ENCODE measurements around the gene ADGRA3.
"Not testable (repeated sequence)": the region's sequence is repeated elsewhere in the genome, so short reads cannot be mapped to it uniquely, and the experiment has no call there.

Gene ADGRA3

GRCh38 chr4:22478426-22478825, 37.4 kb downstream of the ADGRA3 start:
- DNase-seq: no peak

- no peak for DNase-seq
Observed at GRCh38 chr4:22477813-22478182, 38.1 kb downstream of the ADGRA3 start.

- no peak for DNase-seq
Observed at GRCh38 chr4:22477136-22477812, 38.6 kb downstream of the ADGRA3 start.

GRCh38 chr4:22476011-22476410, 39.9 kb downstream of the ADGRA3 start:
- DNase-seq: no peak

GRCh38 chr4:22475311-22475646, 40.6 kb downstream of the ADGRA3 start:
- DNase-seq: not testable (repeated sequence)

- no peak for DNase-seq
Observed at GRCh38 chr4:22474636-22475310, 41.1 kb downstream of the ADGRA3 start.

GRCh38 chr4:22473268-22473667, 42.6 kb downstream of the ADGRA3 start:
- no peak for DNase-seq

GRCh38 chr4:22471999-22472461, 43.8 kb downstream of the ADGRA3 start:
- DNase-seq: no peak

GRCh38 chr4:22471419-22471818, 44.4 kb downstream of the ADGRA3 start:
- no peak for DNase-seq

GRCh38 chr4:22466581-22466980, 49.3 kb downstream of the ADGRA3 start:
- DNase-seq: no peak

GRCh38 chr4:22465996-22466395, 49.9 kb downstream of the ADGRA3 start:
- DNase-seq: no peak

GRCh38 chr4:22465349-22465748, 50.5 kb downstream of the ADGRA3 start:
- DNase-seq: no peak

GRCh38 chr4:22463179-22463578, 52.7 kb downstream of the ADGRA3 start:
- DNase-seq: no peak

- DNase-seq: no peak
Observed at GRCh38 chr4:22462688-22463087, 53.2 kb downstream of the ADGRA3 start.

- DNase-seq: no peak
Observed at GRCh38 chr4:22460266-22460665, 55.6 kb downstream of the ADGRA3 start.

- no peak for DNase-seq
Observed at GRCh38 chr4:22458098-22458497, 57.8 kb downstream of the ADGRA3 start.

GRCh38 chr4:22457348-22457747, 58.5 kb downstream of the ADGRA3 start:
- DNase-seq: no peak

- no peak for DNase-seq
Observed at GRCh38 chr4:22456291-22456690, 59.6 kb downstream of the ADGRA3 start.

GRCh38 chr4:22454955-22455354, 60.9 kb downstream of the ADGRA3 start:
- DNase-seq: no peak

GRCh38 chr4:22454216-22454838, 61.5 kb downstream of the ADGRA3 start:
- DNase-seq: no peak

- DNase-seq: no peak
Observed at GRCh38 chr4:22444813-22445212, 71.1 kb downstream of the ADGRA3 start.

- no peak for DNase-seq
Observed at GRCh38 chr4:22442956-22443355, 72.9 kb downstream of the ADGRA3 start.

- no peak for DNase-seq
Observed at GRCh38 chr4:22440999-22441398, 74.9 kb downstream of the ADGRA3 start.

GRCh38 chr4:22439947-22440346, 75.9 kb downstream of the ADGRA3 start:
- DNase-seq: no peak
